Measurements from ENCODE around the gene CHD8. TPM values are rescaled to one million over a fixed set of nuclear protein-coding genes. Genes with fewer than 3 reads are reported as not detected.
"Not testable (repeated sequence)": the region's sequence is repeated elsewhere in the genome, so short reads cannot be mapped to it uniquely, and the experiment has no call there.

The CHD8 gene
- total RNA-seq, 1 experiment from 2014 or later = 93.1 TPM

GRCh38 chr14:21379338-21379737 lies 76.6 kb downstream of the CHD8 start:
- H3K9me3 Mint-ChIP-seq (ENCODE audit: low read depth, unreplicated experiment) = no peaks in the 10 kb centered on the region
- DNase-seq = no peak
- H3K27ac Mint-ChIP-seq (ENCODE audit: unreplicated experiment) = no peak overlapping the region
- peaks cover 31% of the 10 kb centered on the region for H3K36me3 Mint-ChIP-seq (ENCODE audit: insufficient read depth, unreplicated experiment)
- no TSS peak for BruUV-seq (replicated peaks)
- H3K4me1 Mint-ChIP-seq (ENCODE audit: low read depth, unreplicated experiment) = peaks cover 8% of the 10 kb centered on the region
- no peak for TF ChIP-seq CTCF (IDR thresholded peaks at IDR 0.05; ENCODE audit: unreplicated experiment)
- intact Hi-C loops (cut with micrococcal nuclease; ENCODE audit: unreplicated experiment) = no loop called here
- CTCF ChIA-PET = no interaction called here
- no peak overlapping the region for H3K4me3 Mint-ChIP-seq (ENCODE audit: low read depth, unreplicated experiment)
- no peaks in the 10 kb centered on the region for H3K27me3 Mint-ChIP-seq (ENCODE audit: unreplicated experiment)

DNA sequence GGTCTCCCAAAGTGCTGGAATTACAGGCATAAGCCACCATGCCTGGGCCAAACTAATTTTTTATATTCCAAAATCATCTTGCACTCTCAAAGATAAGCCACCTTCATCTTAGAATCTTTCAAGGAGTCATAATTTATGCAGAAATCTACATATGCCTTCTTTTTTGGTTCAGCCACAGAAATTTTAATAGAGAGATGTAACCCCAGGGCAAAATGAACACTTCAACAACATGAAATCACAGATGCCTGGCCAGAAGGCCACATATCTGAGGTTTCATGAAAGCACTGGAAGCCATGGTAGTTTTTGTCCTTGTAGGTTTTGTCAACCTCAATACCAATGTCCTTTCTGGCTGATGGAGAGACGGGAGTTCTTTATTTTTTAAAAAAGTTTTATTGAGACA lies 81.9 kb downstream of the CHD8 start:
- Mint-ChIP-seq H3K27me3 (ENCODE audit: unreplicated experiment) (no peaks in the 10 kb centered on the region), H3K4me1 (ENCODE audit: low read depth, unreplicated experiment) (peaks cover 8% of the 10 kb centered on the region), H3K9me3 (ENCODE audit: low read depth, unreplicated experiment) (no peaks in the 10 kb centered on the region), H3K36me3 (ENCODE audit: insufficient read depth, unreplicated experiment) (peaks cover 24% of the 10 kb centered on the region), H3K27ac (ENCODE audit: unreplicated experiment) (no peak overlapping the region), H3K4me3 (ENCODE audit: low read depth, unreplicated experiment) (no peak overlapping the region)
- CTCF ChIA-PET = no interaction called here
- no peak for DNase-seq
- no peak for TF ChIP-seq CTCF (IDR thresholded peaks at IDR 0.05; ENCODE audit: unreplicated experiment)
- intact Hi-C loops (cut with micrococcal nuclease; ENCODE audit: unreplicated experiment) = no loop called here
- no TSS peak for BruUV-seq (replicated peaks)

DNA sequence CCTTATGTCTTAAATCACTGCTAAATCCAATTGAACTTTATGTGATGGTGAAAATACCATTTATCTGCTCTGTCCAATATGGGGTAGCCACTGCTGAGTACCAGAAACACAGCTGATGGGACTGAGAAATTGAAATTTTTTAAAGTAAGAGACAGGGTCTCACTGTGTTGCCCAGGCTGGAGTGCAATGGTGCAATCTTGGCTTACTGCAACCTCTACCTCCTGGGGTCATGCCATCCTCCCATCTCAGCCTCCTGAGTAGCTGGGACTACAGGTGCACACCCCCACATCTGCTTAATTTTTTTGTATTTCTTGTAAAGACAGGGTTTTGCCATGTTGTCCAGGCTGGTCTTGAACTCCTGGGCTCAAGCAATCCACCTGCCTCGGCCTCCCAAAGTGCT lies 83.1 kb downstream of the CHD8 start:
- H3K9me3 Mint-ChIP-seq (ENCODE audit: low read depth, unreplicated experiment); BruUV-seq (replicated peaks); H3K4me1 Mint-ChIP-seq (ENCODE audit: low read depth, unreplicated experiment); H3K27ac Mint-ChIP-seq (ENCODE audit: unreplicated experiment); intact Hi-C loops (cut with micrococcal nuclease; ENCODE audit: unreplicated experiment); H3K27me3 Mint-ChIP-seq (ENCODE audit: unreplicated experiment); H3K4me3 Mint-ChIP-seq (ENCODE audit: low read depth, unreplicated experiment); DNase-seq; CTCF ChIA-PET: not testable (repeated sequence)
- H3K36me3 Mint-ChIP-seq (ENCODE audit: insufficient read depth, unreplicated experiment) = peaks cover 24% of the 10 kb centered on the region

- intact Hi-C loops (cut with micrococcal nuclease; ENCODE audit: unreplicated experiment) = no loop called here
- no peak overlapping the region for H3K4me3 Mint-ChIP-seq (ENCODE audit: low read depth, unreplicated experiment)
- no peak for DNase-seq
- CTCF ChIA-PET = no interaction called here
- peaks cover 26% of the 10 kb centered on the region for H3K36me3 Mint-ChIP-seq (ENCODE audit: insufficient read depth, unreplicated experiment)
- no peak overlapping the region for H3K27ac Mint-ChIP-seq (ENCODE audit: unreplicated experiment)
- TF ChIP-seq CTCF (IDR thresholded peaks at IDR 0.05; ENCODE audit: unreplicated experiment) = no peak
- H3K9me3 Mint-ChIP-seq (ENCODE audit: low read depth, unreplicated experiment) = no peaks in the 10 kb centered on the region
- H3K4me1 Mint-ChIP-seq (ENCODE audit: low read depth, unreplicated experiment) = no peaks in the 10 kb centered on the region
- H3K27me3 Mint-ChIP-seq (ENCODE audit: unreplicated experiment) = no peaks in the 10 kb centered on the region
- no TSS peak for BruUV-seq (replicated peaks)
These were observed 85.8 kb downstream of the CHD8 start for GRCh38 chr14:21369949-21370679.

- peaks cover 39% of the 10 kb centered on the region for H3K36me3 Mint-ChIP-seq (ENCODE audit: insufficient read depth, unreplicated experiment)
- intact Hi-C loops (cut with micrococcal nuclease; ENCODE audit: unreplicated experiment) = no loop called here
- H3K4me3 Mint-ChIP-seq (ENCODE audit: low read depth, unreplicated experiment) = no peak overlapping the region
- CTCF ChIA-PET = no interaction called here
- no peaks in the 10 kb centered on the region for H3K27me3 Mint-ChIP-seq (ENCODE audit: unreplicated experiment)
- H3K9me3 Mint-ChIP-seq (ENCODE audit: low read depth, unreplicated experiment) = no peaks in the 10 kb centered on the region
- no TSS peak for BruUV-seq (replicated peaks)
- no peak overlapping the region for H3K27ac Mint-ChIP-seq (ENCODE audit: unreplicated experiment)
- no peak for TF ChIP-seq CTCF (IDR thresholded peaks at IDR 0.05; ENCODE audit: unreplicated experiment)
- no peaks in the 10 kb centered on the region for H3K4me1 Mint-ChIP-seq (ENCODE audit: low read depth, unreplicated experiment)
- no peak for DNase-seq
These were observed 88.3 kb downstream of the CHD8 start for GRCh38 chr14:21367582-21368144.

All from Calu3 (cell line).